ACC112 (cell line): ENCODE data around the gene MED22.
A peak's percentile ranks its signal among the peaks of the same experiment; 100 is the strongest.

ENCODE experiments used
- H2AFZ ChIP-seq: fragments of 200-600 bp; sonication (generic); one replicate; pipeline ENCODE4 v1.6.0; 2017; ENCODE audit warnings: antibody characterized with exemption, low read length; ENCODE audit not compliant: unreplicated experiment
- H3K27ac ChIP-seq: fragments of 200-600 bp; sonication (generic); 2 replicates; pipeline ENCODE4 v1.5.1; 2014; ENCODE audit warnings: low read depth, mild to moderate bottlenecking, antibody characterized with exemption, low read length, moderate library complexity
- H3K27me3 ChIP-seq: fragments of 200-600 bp; sonication (generic); 2 replicates; pipeline ENCODE4 v1.6.1; 2014; ENCODE audit warnings: mild to moderate bottlenecking, antibody characterized with exemption, low read length, moderate library complexity, mixed read lengths; ENCODE audit not compliant: insufficient read depth
- H3K36me3 ChIP-seq: fragments of 200-600 bp; sonication (generic); 2 replicates; pipeline ENCODE4 v1.6.1; 2016; ENCODE audit warnings: mild to moderate bottlenecking, antibody characterized with exemption, low read length, moderate library complexity, mixed read lengths; ENCODE audit not compliant: insufficient read depth
- H3K4me1 ChIP-seq: fragments of 200-600 bp; sonication (generic); one replicate; pipeline ENCODE4 v1.6.1; 2016; ENCODE audit warnings: low read length, mixed read lengths; ENCODE audit not compliant: insufficient read depth, unreplicated experiment, control insufficient read depth
- H3K4me3 ChIP-seq: fragments of 200-600 bp; sonication (generic); 2 replicates; pipeline ENCODE4 v1.5.1; 2014; ENCODE audit warnings: mild to moderate bottlenecking, low read depth, low read length
- H3K79me2 ChIP-seq: fragments of 200-600 bp; sonication (generic); one replicate; pipeline ENCODE4 v1.6.0; 2016; ENCODE audit warnings: low read length; ENCODE audit not compliant: control insufficient read depth, unreplicated experiment, insufficient read depth

MED22 gene

DNA sequence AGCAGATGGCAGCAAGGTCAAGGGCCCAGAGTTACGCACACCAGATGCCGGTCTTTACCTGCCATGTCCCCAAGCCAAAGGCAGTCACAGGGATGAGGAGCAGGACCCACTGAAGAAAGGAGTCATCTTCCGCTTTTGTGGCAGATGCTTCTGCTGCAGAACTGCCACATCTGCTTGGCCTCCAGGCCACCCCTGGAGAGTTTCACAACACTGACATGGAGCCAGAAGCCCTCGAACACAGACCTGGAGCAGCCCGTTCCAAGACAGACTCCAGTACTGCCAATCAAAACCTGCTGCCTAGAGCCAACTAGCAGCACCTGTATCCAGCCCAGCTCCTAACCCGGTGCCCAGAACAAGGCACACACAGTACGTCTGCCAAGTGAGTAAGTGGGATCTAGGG, 6.8 kb upstream of the MED22 start:
- Histone ChIP-seq H3K4me3 (peak overlapping the region; percentile 95; the same call in 1 of the 2 replicates), H3K27ac (no peak overlapping the region), H3K4me1 (peaks cover 39% of the 10 kb centered on the region), H3K27me3 (no peaks in the 10 kb centered on the region), H2AFZ (no peak overlapping the region), H3K79me2 (peaks cover 30% of the 10 kb centered on the region), H3K36me3 (peaks cover 24% of the 10 kb centered on the region)

DNA sequence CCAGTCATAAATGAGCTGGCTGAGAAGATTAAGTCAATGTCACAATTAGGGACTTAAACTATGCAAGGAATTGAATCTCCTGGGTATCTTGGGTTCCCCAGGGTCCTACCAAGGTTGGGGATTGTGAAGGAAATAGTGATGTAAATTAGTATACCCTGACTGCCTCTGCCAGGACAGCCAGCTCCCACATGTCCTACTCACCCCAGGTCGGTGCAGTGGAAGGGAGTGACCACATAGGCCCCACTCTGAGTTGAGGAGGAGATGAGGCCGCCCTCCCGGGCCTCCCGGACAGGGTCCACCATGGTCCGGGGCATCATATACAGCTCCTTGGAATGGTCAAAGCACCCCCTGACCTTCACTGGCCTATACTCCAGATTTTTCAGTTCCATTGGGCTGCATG, 5.6 kb upstream of the MED22 start:
- peaks cover 42% of the 10 kb centered on the region for H3K79me2 ChIP-seq
- no peaks in the 10 kb centered on the region for H3K27me3 ChIP-seq
- peaks cover 45% of the 10 kb centered on the region for H3K4me1 ChIP-seq
- H3K4me3 ChIP-seq, result no peak overlapping the region
- H2AFZ ChIP-seq, result no peak overlapping the region
- no peak overlapping the region for H3K27ac ChIP-seq
- peaks cover 36% of the 10 kb centered on the region for H3K36me3 ChIP-seq

- H3K36me3 ChIP-seq, result peaks cover 37% of the 10 kb centered on the region
- H3K4me1 ChIP-seq, result peaks cover 45% of the 10 kb centered on the region
- peaks cover 47% of the 10 kb centered on the region for H3K79me2 ChIP-seq
- H2AFZ ChIP-seq, result no peak overlapping the region
- H3K4me3 ChIP-seq, result no peak overlapping the region
- no peaks in the 10 kb centered on the region for H3K27me3 ChIP-seq
- peak overlapping the region; percentile 19; the same call in 1 of the 2 replicates for H3K27ac ChIP-seq
Measured at GRCh38 chr9:133352635-133353340, 4.9 kb upstream of the MED22 start.

DNA sequence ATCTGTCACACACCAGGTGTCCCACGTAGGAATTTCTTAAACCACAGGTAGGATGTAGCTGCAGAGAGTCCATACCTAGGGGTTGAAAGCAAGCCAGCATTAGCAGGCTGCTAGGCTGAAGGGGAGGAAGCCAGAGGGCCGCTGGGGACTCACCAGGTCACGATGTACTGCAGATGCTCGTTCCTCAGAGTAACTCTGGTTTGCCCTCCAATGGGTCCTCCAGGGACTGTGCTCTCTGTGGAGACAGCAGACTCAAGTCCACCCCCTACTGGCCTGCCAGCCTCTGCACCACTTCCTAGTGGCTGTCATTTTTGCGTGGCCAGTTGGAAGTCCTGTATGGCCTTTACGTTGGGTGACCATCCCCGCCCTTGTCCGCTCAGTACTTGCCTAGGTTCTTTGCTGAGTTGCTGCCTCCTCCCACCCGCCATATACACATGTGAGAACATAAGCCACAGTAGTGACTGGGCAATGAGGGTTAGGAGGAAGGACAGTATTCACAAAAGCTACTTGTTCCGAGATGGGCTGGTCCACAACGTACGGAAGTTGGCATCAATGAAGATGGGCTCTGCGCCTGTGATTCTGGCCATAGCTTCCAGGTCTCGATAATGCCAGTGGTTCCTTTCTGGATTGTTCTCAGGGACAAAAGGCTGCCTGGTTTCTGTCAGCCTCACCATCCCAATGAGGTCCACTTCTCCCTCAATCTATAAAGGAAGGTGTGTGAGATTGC, 4.1 kb upstream of the MED22 start:
- H3K27me3 ChIP-seq, result no peaks in the 10 kb centered on the region
- H3K4me3 ChIP-seq, result no peak overlapping the region
- peak overlapping the region; percentile 51 for H3K27ac ChIP-seq
- H3K79me2 ChIP-seq, result peaks cover 40% of the 10 kb centered on the region
- peaks cover 37% of the 10 kb centered on the region for H3K36me3 ChIP-seq
- H2AFZ ChIP-seq, result no peak overlapping the region
- H3K4me1 ChIP-seq, result peaks cover 39% of the 10 kb centered on the region

- Histone ChIP-seq H3K36me3 (peaks cover 37% of the 10 kb centered on the region), H3K27me3 (no peaks in the 10 kb centered on the region), H3K79me2 (peaks cover 42% of the 10 kb centered on the region), H3K27ac (peak overlapping the region; percentile 93), H3K4me1 (peaks cover 38% of the 10 kb centered on the region), H2AFZ (no peak overlapping the region), H3K4me3 (no peak overlapping the region)
Measured at GRCh38 chr9:133351526-133351907, 3.6 kb upstream of the MED22 start.

DNA sequence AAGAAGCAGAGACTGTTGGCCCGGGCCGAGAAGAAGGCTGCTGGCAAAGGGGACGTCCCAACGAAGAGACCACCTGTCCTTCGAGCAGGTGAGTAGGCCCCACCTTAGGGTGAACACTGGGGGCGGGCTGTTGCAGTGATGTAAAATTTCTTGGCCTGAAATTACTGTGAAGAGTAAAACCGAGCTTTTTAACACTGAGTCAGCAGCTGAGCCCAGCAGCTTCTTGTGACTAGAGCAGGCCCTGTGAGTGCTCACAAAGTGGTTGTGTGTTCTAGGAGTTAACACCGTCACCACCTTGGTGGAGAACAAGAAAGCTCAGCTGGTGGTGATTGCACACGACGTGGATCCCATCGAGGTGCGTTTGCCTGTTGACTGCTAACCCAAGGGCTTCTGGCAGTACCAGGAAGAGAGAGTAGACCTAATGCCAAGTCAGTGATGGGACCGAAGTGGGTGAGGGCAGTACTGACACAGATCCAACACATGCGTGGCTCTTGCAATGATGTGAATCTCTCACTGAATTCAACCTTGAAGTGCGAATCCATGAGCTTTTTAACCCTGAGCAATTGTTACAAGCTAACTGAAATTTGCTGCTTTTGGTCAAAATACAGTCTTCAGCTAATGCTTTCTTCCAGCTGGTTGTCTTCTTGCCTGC, 2.2 kb upstream of the MED22 start:
- Histone ChIP-seq H3K4me3 (peak overlapping the region; percentile 99), H3K4me1 (peaks cover 40% of the 10 kb centered on the region), H3K27ac (peak overlapping the region; percentile 93)

DNA sequence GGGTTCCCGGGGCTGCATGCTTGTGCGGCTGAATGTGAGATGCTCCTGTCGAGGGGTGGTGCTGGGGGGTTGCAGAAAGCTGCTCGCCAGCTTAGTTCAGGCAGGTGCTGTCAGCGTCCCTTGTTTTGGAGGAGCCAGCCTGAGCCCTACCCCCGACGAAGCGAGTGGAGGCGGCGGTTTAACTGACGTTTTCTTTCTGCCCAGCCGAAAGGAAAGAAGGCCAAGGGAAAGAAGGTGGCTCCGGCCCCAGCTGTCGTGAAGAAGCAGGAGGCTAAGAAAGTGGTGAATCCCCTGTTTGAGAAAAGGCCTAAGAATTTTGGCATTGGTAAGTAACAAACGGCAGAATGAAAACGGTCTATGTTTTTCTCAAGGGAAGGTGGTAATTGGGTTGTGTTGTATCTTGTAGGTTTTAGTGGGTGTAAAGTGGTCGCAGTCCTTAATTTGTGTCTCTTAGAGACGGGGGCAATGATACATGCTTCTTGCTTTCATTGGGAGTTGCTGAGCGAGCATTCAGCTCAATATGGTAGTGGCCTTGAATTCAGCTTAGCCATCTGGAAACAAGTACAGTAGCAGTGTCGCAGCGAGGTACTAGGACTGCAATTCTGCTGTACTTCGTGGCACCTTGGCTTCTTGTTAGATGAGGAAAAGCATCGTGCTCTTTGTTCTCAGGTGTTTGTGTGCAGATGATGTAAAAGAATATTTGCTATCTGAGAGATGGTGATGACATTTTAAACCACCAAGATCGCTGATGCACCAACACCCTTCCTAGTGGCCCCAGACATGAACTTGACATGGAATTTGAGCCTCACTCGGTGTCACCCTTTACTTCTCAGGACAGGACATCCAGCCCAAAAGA, 1.0 kb upstream of the MED22 start:
- Histone ChIP-seq H2AFZ (no peak overlapping the region), H3K27me3 (no peaks in the 10 kb centered on the region), H3K4me3 (peak overlapping the region; percentile 99), H3K4me1 (peaks cover 35% of the 10 kb centered on the region), H3K27ac (peak overlapping the region; percentile 93), H3K79me2 (peaks cover 49% of the 10 kb centered on the region), H3K36me3 (peaks cover 47% of the 10 kb centered on the region)

More for the DNA sequence above, 2.2 kb upstream of the MED22 start:
- H2AFZ ChIP-seq, result no peak overlapping the region
- peaks cover 53% of the 10 kb centered on the region for H3K79me2 ChIP-seq
- no peaks in the 10 kb centered on the region for H3K27me3 ChIP-seq
- H3K36me3 ChIP-seq, result peaks cover 44% of the 10 kb centered on the region

- Histone ChIP-seq H2AFZ (no peak overlapping the region), H3K27me3 (no peaks in the 10 kb centered on the region), H3K4me3 (peak overlapping the region; percentile 99), H3K36me3 (peaks cover 46% of the 10 kb centered on the region), H3K79me2 (peaks cover 49% of the 10 kb centered on the region), H3K27ac (peak overlapping the region; percentile 93), H3K4me1 (peaks cover 35% of the 10 kb centered on the region)
Measured at GRCh38 chr9:133347515-133347984, 381 bp downstream of the MED22 start.

DNA sequence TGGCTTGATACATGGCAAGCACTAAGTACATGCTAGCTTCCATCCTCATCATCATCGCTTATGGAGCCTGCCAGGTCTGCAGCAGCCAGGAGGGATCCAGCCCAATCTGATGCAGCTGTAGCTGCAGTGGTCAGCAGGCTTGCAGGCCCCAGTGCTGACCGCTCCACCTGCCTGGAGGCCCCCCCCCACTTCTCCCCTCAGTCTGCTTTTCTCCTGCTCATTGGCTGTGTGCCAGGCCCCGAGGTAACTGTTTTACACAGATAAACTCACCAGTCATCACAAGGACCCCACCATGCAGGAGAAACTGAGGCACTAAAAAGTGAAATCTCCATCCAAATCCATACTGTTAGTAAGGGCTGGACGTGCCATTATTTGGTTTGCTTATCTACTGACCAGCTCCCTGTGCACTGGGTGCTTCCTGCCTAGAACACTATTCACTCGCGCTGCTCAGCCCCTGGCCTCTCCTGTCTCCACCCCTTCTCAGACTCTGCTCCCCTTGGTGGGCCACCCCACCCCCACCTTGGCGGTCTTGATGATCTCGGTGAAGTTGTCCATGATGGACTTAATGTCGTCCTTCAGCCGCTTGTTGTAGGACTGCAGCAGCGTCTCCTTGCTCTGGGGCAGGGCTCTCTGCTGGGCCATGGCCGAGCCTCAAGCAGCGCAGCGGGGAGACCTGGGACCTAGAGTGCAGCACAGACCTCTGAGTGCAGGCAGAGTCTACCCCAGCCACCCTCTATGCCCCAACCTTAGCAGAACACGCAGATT, 1.7 kb downstream of the MED22 start:
- H3K79me2 ChIP-seq, result peaks cover 49% of the 10 kb centered on the region
- H3K27ac ChIP-seq, result no peak overlapping the region
- no peaks in the 10 kb centered on the region for H3K27me3 ChIP-seq
- peak overlapping the region; percentile 99 for H3K4me3 ChIP-seq
- H3K36me3 ChIP-seq, result peaks cover 37% of the 10 kb centered on the region
- peaks cover 28% of the 10 kb centered on the region for H3K4me1 ChIP-seq
- no peak overlapping the region for H2AFZ ChIP-seq
